HFF-Myc (cell line): ENCODE data around the gene TEAD1.

Experiments
- DNase-seq: peaks from one replicate; pipeline ENCODE4 v3.0.0-alpha.2; 2011; ENCODE audit warnings: low read depth; ENCODE audit errors: extremely low read depth
- H3K4me3 ChIP-seq: replicated peaks from 2 replicates; pipeline ENCODE4 v1.5.1; 2011; ENCODE audit warnings: low read depth, mild to moderate bottlenecking, control low read depth, low read length
- TF ChIP-seq, protein P1 (sequence below): IDR thresholded peaks from 2 replicates; pipeline ENCODE4 v1.5.1; 2012; ENCODE audit warnings: mild to moderate bottlenecking, low read depth, low read length, control low read depth; ENCODE audit errors: missing control alignments

TEAD1 gene

DNA sequence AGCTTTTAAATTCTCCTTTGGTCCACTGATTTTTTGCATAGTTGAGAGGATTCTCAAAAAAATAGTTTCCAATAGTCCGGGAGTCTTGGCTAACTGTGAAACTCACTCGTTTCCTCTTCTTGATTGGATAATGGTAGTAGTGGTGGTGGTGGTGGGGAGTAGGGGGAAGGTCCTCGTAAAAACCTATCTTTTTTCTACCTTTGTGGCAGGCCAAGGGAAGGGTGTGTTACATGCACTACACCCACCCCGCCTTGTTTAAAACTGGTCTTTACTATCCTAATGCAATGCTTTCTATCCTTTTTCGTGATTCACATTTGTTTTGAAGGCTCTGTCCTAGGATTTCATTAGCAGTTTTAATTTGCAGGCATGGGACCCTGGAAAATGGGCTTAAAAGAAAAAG, 4.8 kb downstream of the TEAD1 start:
- DNase-seq: no peak
- TF ChIP-seq, protein P1, sequence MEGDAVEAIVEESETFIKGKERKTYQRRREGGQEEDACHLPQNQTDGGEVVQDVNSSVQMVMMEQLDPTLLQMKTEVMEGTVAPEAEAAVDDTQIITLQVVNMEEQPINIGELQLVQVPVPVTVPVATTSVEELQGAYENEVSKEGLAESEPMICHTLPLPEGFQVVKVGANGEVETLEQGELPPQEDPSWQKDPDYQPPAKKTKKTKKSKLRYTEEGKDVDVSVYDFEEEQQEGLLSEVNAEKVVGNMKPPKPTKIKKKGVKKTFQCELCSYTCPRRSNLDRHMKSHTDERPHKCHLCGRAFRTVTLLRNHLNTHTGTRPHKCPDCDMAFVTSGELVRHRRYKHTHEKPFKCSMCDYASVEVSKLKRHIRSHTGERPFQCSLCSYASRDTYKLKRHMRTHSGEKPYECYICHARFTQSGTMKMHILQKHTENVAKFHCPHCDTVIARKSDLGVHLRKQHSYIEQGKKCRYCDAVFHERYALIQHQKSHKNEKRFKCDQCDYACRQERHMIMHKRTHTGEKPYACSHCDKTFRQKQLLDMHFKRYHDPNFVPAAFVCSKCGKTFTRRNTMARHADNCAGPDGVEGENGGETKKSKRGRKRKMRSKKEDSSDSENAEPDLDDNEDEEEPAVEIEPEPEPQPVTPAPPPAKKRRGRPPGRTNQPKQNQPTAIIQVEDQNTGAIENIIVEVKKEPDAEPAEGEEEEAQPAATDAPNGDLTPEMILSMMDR: no peak
- peak overlapping the region; percentile 83 for H3K4me3 ChIP-seq

DNA sequence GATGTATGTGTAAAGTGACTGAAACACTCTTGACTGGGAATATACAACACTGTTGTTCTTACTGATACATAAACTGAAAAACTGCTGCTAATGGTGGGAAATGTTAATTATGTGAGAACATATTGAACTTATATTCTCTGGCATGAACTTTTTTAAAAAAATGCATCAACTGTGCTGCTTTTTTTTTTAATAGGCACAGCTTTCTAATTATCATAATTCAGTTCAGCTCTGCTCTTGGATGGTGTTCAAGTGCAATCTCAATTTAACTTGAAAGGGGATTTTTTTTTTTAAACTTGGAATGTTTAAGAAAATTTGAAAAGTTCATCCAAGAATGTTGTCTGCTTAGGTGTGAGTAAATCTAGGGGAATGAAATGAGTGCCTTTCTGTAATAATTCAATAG, 5.2 kb downstream of the TEAD1 start:
- peak overlapping the region; percentile 83 for H3K4me3 ChIP-seq
- DNase-seq: no peak
- TF ChIP-seq, protein P1: no peak

DNA sequence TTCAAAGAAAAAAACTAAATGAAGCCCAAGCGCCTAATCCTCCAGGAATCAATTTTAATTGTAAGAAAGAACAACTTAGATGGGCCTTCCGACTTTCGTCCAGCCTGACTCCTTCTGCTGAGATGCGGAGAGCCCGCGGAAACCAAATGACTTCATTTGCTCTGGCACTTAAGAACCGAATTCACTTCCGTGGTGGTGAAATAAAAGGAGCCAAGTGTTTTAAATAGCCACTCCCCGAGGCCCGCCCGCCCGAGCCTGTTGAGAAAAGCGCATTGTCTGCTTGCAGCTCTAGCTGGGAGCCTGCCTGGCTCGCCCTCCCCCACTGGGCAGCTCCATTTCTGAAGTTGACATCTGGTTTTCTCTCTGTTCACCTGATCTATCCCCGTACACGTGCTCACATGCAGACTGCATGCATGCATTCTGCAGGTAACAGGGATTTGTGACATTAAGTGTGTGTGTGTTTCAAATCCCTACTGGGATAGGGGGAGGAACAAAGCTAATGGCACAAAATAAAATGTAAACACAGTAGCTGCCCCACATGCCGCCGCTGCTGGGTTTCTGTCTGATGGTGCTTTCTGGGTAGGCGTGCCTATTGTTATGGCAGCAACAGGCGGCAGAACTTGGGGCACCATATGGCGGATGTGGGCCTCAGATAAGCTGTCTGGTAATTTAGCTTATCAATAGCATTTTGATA, 6.2 kb downstream of the TEAD1 start:
- peak; percentile 66 for DNase-seq
- TF ChIP-seq, protein P1: no peak
- peak overlapping the region; percentile 22 for H3K4me3 ChIP-seq

DNA sequence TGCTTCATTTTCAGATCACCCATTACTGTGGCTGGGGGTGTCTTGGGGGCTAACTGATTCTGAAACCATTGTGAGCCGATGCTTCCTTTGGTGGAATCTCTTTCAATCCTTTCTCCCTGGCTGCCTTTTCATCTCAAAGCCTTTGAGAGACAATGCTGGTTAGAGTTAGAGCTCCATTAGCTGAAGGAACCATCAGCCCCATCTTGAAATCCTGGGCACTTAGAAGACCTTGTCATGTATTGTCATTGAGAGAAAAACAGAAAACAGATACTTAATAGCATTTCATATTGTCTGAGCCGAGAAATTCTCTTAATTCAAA, 6.7 kb downstream of the TEAD1 start:
- TF ChIP-seq, protein P1: no peak
- no peak for DNase-seq
- H3K4me3 ChIP-seq: 0 out of 2 replicates have a peak overlapping the region, but pooled peaks have one; percentile 6

DNA sequence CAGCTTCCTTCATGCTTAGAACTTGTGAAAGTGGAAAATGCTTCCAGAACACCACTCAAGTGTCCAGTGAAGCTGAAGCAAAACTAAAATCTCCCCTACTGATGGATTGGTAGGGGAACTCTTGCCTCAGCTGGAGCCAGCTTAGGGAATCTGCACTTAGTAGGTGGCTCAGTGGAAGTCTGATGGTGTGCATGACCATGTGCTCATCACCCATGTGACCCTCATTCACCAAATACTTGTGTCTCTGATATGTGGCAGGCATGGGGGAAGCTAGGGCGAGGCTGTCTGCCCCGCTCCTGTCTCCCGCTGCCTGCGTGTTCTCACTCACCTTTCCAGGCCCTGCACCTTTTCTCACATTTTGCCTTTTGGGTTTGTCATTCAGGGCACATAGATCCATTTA, 7.2 kb downstream of the TEAD1 start:
- H3K4me3 ChIP-seq: no peak overlapping the region
- TF ChIP-seq, protein P1: no peak

DNA sequence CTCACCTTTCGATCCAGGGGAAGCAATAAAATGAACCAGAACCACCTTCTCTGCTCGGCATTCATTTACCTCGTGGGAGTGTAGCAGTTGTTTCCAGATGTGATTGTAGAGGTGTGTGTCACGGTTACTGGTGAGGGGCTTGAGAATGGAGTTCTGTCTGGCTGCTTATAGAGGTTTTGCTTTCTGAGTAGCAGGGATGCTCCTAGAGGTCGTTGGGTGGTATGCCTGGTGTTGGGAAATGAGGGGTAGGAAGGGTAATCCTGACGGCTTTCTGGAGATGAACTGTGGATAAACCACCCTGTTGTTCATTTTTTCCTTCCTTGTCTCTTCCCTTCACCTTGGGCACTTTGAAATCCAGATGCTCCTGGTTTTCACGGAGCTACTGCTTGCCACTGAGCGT, 8.1 kb downstream of the TEAD1 start:
- no peak for DNase-seq
- TF ChIP-seq, protein P1: no peak

More for the DNA sequence above, 7.2 kb downstream of the TEAD1 start:
- DNase-seq: no peak

More for the DNA sequence above, 8.1 kb downstream of the TEAD1 start:
- H3K4me3 ChIP-seq: no peak overlapping the region
